GM18870 (cell line): ENCODE measurements around the gene ARHGEF39.

Experiments used
- ATAC-seq: cut with Tn5 transposase; IDR thresholded peaks from one replicate; pipeline ENCODE4 v1.9.1; 2021; ENCODE audit warnings: moderate library complexity; ENCODE audit not compliant: unreplicated experiment

ARHGEF39 gene

GRCh38 chr9:35679091-35679490 is 14.1 kb upstream of the ARHGEF39 start:
- no peak for ATAC-seq

- ATAC-seq, result no peak
Observed at GRCh38 chr9:35675732-35676392, 10.9 kb upstream of the ARHGEF39 start.

DNA sequence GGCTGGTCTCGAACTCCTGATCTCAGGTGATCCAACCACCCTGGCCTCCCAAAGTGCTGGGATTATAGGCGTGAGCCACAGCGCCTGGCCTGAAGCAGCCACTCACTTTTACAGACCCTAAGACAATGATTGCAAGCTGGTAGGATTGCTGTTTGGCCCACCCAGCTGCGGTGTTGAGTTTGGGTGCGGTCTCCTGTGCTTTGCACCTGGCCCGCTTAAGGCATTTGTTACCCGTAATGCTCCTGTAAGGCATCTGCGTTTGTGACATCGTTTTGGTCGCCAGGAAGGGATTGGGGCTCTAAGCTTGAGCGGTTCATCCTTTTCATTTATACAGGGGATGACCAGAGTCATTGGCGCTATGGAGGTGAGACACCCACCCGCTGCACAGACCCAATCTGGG is 10.2 kb upstream of the ARHGEF39 start:
- ATAC-seq, result no peak

DNA sequence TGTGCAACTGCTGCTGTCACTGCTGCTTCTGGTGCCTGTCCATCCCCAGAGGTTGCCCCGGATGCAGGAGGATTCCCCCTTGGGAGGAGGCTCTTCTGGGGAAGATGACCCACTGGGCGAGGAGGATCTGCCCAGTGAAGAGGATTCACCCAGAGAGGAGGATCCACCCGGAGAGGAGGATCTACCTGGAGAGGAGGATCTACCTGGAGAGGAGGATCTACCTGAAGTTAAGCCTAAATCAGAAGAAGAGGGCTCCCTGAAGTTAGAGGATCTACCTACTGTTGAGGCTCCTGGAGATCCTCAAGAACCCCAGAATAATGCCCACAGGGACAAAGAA is 9.0 kb upstream of the ARHGEF39 start:
- no peak for ATAC-seq

DNA sequence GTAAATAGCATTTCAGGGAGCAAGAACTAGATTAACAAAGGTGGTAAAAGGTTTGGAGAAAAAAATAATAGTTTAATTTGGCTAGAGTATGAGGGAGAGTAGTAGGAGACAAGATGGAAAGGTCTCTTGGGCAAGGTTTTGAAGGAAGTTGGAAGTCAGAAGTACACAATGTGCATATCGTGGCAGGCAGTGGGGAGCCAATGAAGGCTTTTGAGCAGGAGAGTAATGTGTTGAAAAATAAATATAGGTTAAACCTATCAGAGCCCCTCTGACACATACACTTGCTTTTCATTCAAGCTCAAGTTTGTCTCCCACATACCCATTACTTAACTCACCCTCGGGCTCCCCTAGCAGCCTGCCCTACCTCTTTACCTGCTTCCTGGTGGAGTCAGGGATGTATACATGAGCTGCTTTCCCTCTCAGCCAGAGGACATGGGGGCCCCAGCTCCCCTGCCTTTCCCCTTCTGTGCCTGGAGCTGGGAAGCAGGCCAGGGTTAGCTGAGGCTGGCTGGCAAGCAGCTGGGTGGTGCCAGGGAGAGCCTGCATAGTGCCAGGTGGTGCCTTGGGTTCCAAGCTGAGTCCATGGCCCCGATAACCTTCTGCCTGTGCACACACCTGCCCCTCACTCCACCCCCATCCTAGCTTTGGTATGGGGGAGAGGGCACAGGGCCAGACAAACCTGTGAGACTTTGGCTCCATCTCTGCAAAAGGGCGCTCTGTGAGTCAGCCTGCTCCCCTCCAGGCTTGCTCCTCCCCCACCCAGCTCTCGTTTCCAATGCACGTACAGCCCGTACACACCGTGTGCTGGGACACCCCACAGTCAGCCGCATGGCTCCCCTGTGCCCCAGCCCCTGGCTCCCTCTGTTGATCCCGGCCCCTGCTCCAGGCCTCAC is 8.4 kb upstream of the ARHGEF39 start, which contains the start of gene CA9:
Gene CA9, plus strand, starts transcription at position 797 of the 893 bp plus-strand sequence. Its CDS starts 32 bp downstream, at position 829.
- ATAC-seq, result no peak

- no peak for ATAC-seq
Observed at GRCh38 chr9:35669331-35670145, 4.5 kb upstream of the ARHGEF39 start.

- no peak for ATAC-seq
Observed at GRCh38 chr9:35667939-35668338, 2.9 kb upstream of the ARHGEF39 start.

- ATAC-seq, result no peak
Observed at GRCh38 chr9:35666549-35666948, 1.6 kb upstream of the ARHGEF39 start.

GRCh38 chr9:35666045-35666444 is 1.1 kb upstream of the ARHGEF39 start:
- ATAC-seq, result no peak

DNA sequence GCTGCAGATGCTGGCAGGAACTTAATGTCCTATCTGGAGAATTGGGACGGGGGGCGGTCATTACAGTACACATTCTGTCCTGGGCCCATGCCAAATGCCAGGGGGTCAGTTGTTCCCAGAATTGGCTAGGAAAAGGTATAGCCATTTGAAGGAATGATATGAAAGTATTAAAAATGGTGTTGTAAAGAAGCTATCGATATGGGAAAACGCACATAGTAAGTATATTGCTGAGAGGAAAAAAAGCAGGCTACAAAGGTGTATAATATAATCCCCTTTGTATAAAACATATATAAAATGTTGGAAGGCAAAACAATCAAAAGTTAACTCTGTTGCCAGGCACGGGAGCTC is 450 bp upstream of the ARHGEF39 start:
- ATAC-seq, result no peak

DNA sequence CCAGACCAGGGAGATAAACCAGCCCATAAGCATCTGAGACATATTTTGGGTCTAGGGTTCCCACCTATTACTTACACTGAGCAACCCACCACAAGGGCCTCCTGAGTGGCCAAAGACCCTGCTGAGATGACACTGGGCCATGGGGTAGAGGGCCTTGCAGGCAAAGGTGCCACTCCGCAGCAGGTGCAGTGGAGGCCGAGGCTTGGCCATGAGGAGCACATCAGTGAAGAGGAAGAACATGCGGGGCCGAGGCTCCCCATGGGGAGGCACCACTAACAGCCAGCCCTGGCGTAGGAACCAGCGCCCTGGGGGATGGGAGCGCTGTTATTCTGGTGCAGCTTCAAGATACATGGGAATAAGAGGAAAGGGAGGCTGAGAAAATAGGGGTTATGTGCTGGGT is 2.6 kb downstream of the ARHGEF39 start:
- ATAC-seq, result no peak

- no peak for ATAC-seq
Observed at GRCh38 chr9:35661756-35662350, 3.1 kb downstream of the ARHGEF39 start.

DNA sequence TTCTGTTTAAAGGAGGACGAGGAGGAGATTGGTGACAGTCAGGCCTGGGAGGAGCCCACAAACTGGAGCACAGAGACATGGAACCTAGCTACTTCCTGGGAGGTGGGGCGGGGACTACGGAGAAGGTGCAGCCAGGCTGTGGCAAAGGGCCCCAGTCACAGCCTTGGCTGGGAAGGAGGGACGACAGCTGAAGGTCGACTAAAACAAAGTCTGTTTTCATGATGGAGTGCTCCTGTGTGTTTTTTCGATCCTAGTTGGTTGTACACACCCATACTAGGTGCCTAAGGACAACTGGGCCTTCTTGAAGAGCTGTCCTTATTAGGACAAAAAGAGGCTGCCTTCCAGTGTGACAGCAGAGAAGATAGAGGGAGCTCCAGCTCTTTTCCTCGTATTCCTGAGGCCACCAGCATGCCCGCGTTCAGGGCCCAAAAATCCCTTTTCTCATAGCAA is 4.0 kb downstream of the ARHGEF39 start:
- no peak for ATAC-seq

DNA sequence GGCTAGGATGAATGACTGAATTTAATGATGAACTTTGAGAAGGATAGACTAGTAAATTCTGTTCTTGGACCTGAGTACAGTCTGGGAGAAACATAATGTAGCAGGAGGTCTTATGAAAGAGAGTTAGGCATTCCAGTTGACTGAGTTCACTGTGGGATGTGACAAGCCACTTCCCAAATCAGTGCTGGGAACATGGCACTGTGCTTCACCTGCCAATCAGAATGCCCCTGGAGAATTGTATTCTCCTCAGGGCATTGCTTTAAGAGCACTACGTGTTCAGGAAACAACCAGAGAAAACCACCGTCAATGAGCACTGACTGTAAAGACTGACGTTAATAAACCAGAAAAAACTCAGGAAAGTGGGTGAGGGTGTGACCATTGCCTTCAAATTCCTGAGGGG is 5.7 kb downstream of the ARHGEF39 start:
- ATAC-seq, result no peak

- no peak for ATAC-seq
Observed at GRCh38 chr9:35658968-35659220, 6.1 kb downstream of the ARHGEF39 start.

- ATAC-seq, result peak; percentile 45
Observed at GRCh38 chr9:35658137-35658967, 6.6 kb downstream of the ARHGEF39 start, which contains the start of gene CCDC107. Gene CCDC107, plus strand, starts transcription at chr9:35658292. Its CDS starts 88 bp downstream, at chr9:35658380.

- ATAC-seq, result peak; percentile 87
Observed at GRCh38 chr9:35657546-35658136, 7.4 kb downstream of the ARHGEF39 start, which contains the start of gene RMRP. Gene RMRP, minus strand, starts transcription at chr9:35658019.

- ATAC-seq, result no peak
Observed at GRCh38 chr9:35656831-35657545, 8.0 kb downstream of the ARHGEF39 start.

DNA sequence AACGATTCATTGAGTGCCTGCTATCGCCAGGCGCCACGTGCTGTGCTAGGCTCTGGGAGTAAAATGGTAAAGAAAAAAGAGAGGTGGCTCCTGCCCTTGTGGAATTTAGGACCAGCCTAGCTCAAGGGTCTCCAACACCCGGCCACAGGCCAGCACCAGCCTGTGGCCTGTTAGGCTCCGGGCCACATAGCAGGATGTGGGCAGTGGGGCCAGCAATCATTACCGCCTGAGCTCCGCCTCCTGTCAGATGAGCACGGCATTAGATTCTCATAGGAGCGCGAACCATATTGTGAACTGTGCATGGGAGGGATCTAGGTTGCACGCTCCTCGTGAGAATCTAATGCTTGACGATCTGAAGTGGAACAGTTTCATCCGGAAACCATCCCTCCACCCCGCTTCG is 8.6 kb downstream of the ARHGEF39 start:
- ATAC-seq, result no peak
